Forelimb muscle (tissue), 1 donor: ENCODE data around the gene VPS4A. TPM values are rescaled to one million over a fixed set of nuclear protein-coding genes. Genes with fewer than 3 reads are reported as not detected.
A peak's percentile ranks its signal among the peaks of the same experiment; 100 is the strongest.
"Not testable (repeated sequence)": the region's sequence is repeated elsewhere in the genome, so short reads cannot be mapped to it uniquely, and the experiment has no call there.

Experiments used
- DNase-seq: peaks from one replicate; pipeline ENCODE4 v3.0.0-alpha.2; 2013; ENCODE audit warnings: low read depth
- polyA plus RNA-seq: library from polyadenylated mRNA; unstranded; fragments of 120-200 nt; gene quantifications from one replicate; pipeline ENCODE4 v1.2.1, GENCODE V29; 2013; ENCODE audit not compliant: insufficient read length

The VPS4A gene
- polyA plus RNA-seq, 1 donor: 38.7 TPM

DNA sequence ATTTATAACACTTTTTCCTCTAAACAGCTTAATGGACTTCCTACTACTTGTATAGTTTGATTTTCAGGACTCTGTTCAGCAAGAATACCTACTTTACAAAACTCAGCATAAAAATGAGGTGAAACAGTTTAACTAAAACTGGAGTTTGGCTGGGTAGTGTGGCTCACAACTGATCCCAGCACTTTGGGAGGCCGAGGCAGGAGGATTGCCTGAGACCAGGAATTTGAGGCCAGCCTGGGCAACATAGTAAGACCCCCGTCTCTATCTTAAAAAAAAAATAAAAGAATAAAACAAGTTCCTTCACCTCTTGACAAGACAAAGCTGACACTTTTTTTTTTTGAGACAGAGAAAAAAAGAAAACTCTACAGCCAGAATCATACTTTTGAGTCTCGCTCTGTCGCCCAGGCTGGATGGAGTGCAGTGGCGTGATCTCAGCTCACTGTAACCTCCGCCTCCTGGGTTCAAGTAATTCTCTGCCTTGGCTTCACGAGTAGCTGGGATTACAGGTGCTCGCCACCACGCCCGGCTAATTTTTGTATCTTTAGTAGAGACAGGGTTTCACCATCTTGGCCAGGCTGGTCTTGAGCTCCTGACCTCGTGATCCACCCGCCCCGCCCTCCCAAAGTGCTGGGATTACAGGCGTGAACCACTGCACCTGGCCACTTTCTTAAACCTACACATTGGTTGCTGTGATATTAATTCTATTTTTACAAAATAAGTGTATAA lies 16.6 kb downstream of the VPS4A start:
- DNase-seq: no peak

DNA sequence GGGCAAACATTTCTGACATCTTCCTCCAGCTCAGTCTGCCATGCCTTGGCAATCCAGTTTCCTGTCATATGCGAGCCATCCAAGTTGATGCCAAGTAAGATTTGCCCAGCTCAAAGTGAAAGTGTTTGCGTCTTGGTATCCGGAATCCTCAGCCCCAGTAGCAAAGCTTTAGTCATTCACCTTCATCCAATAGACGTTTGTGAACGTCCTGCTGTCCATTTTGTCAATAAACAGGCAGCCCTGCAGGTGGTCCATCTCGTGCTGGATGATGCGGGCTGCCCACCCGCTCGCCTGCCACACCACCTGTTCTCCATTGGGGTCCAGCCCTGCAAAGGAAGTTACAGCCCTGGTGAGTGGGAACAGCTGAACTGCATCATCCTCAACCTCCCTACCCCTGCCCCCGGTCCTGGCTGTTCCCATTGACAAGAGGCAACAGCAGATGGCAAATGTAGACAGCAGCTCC lies 17.7 kb downstream of the VPS4A start:
- no peak for DNase-seq

DNA sequence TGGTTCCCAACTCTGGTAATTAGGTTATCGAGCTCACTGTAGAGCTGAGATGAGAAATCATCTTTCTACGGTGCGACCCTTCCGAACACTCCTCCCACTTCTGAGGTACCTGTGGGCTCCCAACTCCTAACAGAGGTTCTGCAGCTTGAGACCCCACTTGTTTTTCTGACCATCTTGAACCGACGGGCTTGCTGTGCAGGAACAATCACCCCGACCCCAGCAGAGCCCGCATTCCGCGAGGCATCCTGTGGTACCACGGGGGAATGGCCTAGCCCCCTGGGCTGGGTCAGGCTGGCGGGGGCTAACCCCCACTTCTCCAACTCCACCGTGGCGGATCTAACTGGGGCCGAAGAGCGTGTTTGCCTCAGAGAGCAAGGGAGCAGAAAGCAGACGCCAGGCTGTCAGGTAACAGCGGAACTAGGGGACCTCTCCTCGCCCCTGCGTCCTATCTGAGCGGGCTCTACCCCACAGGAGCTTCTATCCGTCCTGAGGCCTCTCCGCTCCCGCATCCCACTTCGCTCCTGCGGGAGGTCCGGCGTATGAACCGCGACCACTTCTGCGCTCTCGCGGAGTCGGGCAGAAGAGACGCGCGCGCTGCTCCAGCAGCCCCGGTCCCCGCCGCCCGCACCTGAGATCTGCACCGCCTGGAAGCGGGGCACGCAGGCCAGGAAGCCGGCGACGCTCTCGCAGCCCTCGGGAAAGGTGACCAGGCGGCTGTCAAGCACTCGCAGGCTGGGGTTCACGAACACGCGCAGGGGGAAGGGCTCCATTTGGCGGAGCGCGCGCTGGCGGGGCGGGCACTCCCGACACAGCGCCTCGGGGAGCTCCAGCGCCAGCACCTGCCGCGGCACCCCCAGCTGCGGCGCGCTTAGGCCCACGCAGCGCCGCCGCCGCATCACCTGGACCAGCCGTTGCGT lies 18.5 kb downstream of the VPS4A start:
- DNase-seq: no peak

DNA sequence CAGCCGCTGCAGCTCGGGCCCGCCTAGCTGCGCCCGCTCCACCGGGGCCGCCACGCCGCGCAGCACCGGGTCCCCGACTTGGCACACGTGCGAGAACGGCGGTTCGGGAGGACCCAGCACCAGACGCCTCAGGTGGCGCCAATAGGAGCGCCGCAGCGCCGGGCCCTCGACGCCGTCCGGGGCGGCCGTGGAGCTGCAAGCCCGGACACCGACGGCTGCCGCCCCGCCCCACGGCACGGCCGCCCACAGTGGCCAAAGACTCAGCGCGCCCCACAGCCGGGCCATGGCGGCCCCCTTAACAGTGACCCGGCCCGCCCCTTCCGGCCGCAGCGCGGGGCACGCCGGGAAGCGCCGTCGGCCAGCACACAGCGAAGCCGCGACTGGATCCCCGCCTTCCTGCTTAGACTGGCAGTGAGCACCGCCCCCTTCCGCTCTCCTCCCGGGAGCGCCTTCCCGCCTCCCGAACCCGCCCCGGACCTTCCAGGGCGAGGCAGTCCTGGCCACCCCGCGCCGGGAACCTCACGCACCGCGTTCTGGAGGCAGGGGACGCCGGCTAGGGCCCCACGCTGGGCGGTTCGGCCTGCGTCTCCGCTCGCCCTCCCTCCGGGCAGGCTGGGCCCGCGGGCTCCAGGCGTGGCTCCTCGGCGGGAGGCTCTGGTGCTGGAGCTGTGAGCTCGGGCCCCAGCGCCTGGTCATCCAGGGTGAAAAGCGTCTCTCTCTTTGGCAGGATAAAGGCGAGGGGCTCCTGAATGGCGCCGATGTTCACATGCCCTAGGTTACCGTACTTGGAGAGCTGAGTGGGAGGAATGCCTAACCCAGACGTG lies 19.3 kb downstream of the VPS4A start, which contains the start of gene PDF:
TSS of gene PDF (minus strand) at position 303 of the 824 bp plus-strand sequence. CDS start at position 285, 18 bp downstream.
- peak; percentile 88 for DNase-seq

DNA sequence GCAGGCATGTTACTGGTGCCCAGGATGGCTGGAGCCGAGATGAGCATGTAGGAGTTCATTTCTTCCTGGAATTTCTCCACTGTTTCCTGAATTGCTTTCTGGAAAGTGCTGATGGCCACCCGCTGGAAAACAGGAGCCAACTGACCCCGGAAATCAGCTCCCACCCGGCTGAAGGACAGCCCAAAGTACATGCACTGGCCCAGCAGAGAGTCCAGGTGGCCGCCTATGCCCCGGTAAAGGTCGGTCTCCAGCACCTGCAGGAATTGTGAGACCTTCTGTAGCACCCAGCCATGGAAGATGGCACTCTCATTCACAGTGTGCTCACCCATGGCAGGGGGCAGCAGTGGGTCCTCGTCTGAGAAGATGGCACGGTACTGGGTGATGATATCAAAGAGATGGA lies 23.5 kb downstream of the VPS4A start:
- no peak for DNase-seq

DNA sequence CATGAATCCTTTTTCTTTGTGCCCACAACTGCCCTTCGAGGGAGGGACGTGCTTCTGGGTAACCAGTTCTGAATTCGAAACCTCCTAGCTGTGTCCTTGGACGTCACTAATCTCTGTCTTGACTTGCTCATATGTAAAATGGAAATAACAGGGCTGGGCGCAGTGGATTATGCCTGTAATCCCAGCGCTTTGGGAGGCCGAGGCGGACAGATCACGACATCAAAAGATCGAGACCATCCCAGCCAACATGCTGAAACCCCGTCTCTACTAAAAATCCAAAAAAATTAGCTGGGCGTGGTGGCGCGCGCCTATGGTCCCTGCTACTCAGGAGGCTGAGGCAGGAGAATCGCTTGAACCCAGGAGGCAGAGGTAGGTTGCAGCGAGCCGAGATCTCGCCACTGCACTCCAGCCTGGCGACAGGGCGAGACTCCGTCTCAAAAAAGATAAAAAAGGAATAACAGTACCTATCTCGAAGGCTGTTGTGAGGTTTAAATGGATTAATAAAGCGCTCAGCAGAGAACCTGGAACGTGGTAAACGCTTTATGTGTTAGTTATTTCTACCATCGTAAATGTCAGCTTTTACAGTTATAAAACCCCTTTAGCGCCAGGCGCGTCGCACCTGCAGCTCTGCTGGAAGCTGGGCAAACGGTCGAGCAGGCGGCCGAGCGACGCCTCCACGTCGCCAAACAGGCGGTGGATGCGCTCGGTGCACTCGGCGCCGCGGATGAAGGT lies 27.6 kb downstream of the VPS4A start:
- no peak for DNase-seq

DNA sequence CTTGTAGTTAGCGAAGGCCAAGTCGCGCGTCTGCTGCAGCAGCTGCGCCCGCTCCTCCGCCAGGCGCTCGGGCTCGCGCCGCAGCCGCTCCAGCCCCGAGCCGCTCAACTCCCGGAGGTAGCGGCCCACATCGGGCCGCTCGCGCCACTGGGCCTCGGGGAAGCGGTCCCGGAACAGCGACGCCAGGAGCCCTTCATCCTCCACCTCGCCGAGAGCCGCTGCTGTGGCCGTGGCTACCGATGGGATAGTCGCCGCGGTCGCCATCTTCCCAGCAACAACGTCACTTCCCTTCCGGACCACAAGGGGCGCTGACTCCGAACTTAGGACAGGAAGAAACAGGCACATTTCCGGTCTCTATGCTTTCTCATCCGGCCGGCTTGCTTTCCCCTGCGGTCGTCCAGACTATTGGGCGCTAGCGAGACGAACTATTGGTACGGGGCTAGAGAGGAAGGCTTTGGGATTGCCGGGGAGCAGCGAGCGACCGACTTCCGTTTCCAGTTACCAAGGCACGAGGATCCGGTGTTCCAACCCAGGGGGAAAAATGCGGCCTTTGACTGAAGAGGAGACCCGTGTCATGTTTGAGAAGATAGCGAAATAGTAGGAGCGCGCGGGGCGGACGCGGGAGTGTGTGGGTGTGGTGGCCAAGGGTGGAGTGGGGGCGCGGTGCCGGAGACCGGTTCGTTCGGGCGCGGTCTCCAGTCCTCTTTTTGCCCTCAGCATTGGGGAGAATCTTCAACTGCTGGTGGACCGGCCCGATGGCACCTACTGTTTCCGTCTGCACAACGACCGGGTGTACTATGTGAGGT lies 28.3 kb downstream of the VPS4A start, which contains the start of the genes COG8 and NIP7:
TSS of gene COG8 (minus strand) at position 276 of the 806 bp plus-strand sequence. CDS start at position 264, 12 bp downstream.
TSS of gene NIP7 (plus strand) at position 484 of the 806 bp plus-strand sequence. CDS start at position 542, 58 bp downstream.
- DNase-seq: peak; percentile 97

DNA sequence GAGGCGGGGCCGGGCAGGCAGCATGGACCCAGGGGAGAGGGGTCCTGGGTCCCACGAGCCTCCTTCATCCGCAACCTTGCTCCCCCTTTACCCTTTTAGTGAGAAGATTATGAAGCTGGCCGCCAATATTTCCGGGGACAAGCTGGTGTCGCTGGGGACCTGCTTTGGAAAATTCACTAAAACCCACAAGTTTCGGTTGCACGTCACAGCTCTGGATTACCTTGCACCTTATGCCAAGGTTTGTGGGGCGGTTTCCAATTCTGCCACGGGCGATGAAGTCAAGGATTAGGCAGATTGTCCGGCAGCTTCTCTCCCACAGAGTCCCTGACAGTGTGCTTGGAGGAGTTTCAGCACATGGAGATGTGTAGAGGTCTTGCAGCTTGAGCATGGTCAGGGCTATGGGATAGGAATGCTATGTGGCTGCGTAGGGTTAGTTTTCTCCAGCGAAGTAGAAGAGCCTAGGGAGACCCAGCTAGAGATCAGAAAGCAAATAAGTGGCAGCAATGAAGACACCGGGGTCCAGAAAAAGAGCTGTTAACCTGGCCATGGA lies 29.0 kb downstream of the VPS4A start:
- no peak for DNase-seq

DNA sequence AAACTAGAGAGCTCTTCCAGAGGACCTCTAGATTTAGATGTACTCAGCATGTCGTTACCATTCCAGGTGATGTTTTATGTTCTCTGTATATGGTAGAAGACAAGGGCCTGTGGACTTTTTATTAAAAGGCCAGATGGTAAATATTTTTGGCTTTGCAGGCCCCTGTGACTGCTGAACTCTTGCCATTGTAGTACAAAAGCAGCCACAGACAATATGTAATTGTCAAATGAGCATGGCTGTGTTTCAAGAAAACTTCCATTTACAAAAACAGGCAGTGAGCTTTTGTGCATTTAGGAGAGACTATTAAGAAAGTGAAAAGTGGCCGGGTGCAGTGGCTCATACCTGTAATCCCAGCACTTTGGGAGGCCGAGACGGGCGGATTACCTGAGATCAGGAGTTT lies 33.0 kb downstream of the VPS4A start:
- DNase-seq: no peak

DNA sequence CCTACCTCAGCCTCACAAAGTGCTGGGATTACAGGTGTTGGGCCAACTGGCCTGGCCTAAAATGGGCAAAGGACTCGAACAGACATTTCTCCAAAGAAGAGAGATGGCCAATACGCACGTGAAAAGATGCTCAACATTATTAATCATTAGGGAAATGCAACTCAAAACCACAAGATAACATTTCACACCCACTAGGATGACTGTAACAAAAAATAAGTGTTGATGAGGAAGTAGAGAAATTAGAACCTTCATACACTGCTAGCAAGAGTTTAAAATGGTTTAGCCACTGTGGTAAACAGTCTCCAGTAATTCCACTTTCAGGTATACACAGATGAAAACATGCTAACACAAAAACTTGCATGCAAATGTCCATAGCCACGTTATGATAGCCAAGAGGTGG lies 34.8 kb downstream of the VPS4A start:
- DNase-seq: no peak

DNA sequence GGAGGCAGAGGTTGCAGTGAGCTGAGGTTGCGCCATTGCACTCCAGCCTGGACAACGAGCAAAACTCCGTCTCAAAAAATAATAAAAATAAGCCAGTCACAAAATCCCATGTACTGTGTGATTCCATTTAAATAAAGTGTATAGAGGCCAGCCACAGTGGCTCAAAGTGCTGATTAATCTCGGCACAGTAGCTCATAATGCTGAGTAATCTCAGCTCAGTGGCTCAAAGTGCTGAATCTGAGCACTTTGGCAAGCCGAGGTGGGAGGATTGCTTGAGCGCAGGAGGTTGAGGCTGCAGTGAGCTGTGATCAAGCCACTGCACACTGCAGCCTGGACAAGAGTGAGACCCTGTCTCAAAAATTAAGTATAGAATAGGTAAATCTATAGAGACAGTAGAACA lies 35.5 kb downstream of the VPS4A start:
- no peak for DNase-seq

DNA sequence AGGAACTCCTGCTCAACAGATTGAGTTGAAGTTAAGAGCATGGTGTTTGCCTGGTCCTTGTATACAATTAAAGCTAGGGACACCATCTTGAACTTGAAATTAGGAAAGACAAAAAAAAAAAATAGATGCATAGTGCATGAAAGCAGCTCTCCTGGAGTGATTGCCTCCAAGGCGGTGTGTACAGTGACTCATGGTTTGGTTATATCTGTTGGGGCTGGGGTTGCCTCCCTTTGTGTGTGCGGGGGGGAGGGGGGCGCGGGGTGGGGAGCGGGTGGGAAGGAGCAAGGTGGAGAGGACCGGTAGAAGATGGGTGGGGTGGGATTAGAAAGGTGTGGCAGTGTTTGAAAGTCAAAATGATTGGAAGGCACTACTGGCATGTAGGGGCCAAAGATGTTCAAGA lies 37.1 kb downstream of the VPS4A start:
- DNase-seq: no peak

DNA sequence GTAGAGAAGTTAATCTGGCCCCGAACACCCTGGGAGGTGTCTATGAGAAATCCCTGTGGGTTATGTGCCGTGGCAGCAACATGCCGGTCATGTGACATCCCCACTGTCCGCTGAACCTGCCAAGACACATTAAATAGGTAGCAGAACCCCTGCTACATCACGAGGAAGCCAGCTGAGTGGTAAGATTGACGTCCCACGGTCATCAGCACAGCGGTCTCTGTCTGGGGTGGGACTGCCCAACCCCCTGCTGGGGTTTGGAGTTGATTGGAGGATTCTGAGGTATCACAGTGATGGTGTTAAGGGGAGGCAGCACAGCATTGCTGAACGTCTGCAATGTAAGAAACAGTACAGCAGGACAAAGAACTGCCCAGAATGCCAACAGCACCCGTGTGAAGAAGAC lies 38.4 kb downstream of the VPS4A start:
- DNase-seq: no peak

DNA sequence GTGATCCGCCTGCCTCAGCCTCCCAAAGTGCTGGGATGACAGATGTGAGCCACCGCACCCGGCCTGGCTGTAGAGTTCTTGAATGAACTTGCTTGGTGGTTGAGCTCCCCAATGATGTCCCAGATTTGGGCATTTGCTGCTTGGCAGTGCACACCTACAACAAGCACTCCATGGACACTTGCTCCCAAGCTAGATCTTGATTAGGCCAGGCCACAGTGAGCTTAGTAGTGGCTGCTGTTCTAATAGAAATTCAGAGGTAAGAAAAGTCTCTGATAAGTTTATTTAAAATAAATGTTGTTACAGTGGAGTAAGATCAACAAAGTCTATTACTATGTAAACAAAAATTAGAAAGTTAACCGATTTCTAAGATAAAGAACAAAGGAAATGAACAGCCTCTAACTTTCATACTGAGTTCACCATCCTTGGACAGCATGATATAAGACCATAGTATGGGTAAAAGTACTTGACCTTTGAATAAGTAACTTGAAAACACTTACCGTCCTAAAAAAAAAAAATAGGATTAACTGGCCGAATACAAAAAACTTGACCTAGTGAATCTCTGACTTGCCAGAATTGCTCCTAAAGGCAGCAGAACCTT lies 39.5 kb downstream of the VPS4A start:
- DNase-seq: no peak

DNA sequence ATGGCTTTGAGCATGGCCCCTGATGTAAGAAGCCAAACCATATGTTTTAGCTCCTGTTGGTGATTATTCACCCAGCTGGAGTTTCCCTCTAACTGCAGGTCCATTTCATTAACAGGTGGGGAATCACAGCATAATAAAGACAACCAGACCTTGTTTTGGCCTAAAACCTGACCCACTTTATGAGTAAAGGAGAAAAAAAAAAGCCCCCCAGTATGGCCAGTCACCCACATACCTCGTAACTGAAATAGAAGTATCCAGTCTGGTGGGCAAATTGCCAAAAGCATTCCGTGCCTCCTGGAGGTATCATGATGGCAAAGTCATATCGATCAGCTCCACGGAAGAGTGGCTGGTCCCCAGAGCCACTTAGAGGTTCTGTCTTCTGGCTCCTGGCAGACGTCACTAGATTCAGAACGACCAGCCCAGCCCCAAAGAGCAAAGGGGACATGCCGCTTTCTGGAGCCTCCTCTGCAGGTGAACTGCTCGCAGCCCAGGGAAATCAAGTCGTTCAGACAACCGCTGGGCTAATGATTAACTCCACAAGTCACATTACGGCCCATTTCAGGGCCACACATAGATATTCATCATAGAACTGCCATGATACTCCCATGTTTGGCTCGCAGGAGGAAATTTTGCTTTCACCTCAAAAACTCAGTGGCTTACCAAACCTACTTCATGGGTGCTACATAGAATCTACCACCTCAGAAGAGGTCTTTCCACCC lies 40.3 kb downstream of the VPS4A start, which contains the start of gene TMED6:
TSS of gene TMED6 (minus strand) at position 478 of the 719 bp plus-strand sequence. CDS start at position 445, 33 bp downstream.
- DNase-seq: no peak

DNA sequence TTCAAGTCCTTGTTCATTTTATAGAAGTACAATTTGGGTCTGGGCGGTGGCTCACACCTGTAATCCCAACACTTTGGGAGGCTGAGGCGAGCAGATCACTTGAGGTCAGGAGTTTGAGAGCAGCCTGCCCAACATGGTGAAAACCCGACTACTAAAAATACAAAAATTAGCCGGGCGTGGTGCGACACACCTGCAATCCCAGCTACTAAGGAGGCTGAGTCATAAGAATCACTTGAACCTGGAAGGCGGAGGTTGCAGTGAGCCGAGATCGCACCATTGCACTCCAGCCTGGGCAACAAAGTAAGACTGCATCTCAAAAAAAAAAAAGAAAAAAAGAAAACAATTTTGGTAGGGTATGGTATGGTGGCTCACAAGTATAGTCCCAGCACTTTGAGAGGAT lies 48.9 kb downstream of the VPS4A start:
- not testable (repeated sequence) for DNase-seq

DNA sequence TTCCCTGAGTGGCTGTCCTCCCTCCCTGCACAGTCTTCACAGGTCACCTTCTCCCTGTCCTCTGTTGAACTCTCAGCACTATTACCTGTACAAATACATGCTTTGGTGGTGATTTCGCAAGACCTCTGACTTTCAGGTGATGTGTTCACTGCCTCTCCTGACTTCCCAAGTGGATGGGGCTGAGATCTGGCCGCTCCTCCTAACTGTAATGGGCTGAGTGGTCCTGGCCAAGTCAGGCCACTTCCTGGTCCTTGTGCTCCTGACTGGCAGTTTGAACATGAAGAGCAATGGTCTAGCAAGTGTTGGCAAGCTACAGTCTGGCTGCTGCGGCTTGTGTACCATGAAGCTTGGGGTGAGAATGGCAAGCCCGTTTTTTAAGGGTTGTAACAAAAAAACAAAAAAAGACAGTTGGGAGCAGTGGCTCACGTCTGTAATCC lies 52.1 kb downstream of the VPS4A start:
- DNase-seq: no peak

DNA sequence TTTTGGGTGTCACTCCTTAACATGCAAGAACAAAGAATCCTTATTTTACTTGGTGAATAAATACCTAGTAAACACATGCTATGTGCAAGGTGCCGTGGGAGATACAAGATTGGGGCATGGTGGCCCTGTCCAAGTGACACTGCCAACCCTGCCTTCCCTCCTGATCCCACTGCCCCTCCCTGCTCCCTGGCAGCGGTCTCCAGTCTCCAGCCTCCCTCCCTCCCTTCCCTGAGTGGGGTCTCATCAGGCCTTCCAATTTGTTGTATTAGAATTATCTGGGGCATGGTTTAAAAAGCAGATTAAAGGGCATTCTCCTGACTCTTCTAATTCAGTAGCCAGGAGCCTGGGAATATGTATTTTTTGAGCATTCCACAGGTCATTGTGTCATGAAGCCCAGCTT lies 52.9 kb downstream of the VPS4A start:
- no peak for DNase-seq
